ENCODE data around the gene DCST2.

- no peak for TF ChIP-seq CBX8 (IDR thresholded peaks at IDR 0.05; ENCODE audit: borderline replicate concordance, low read depth, low read length)
- no peak for TF ChIP-seq TBP (IDR thresholded peaks at IDR 0.05; ENCODE audit: low read depth, low read length)
Observed at GRCh38 chr1:155048449-155049334, 15.1 kb upstream of the DCST2 start.

Measured in H1 (cell line).